ENCODE results near the gene TOP3B. TPM values are rescaled to one million over a fixed set of nuclear protein-coding genes. Genes with fewer than 3 reads are reported as not detected.

Gene TOP3B
- total and polyA plus RNA-seq, 2 experiments from 2014 or later: 35.7 to 77.7 TPM

DNA sequence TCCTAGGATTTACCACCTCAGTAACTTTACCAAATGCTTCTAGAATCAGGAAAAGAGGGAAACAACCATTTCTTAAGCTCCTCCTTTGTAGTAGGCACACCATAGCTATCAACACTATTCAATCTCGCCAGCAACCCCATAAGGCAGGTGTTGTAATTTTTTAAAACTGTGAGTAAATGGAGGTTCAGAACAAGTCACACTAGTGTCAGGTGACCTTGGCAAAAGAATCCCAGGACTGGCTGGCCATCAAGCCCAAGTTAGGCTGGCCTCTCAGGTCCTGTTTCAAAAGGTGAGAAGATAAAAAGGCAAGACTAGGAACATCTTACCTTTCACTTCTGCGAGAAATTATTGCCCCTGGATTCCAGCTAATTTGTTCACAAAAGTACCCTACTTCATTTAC lies 713 bp downstream of the TOP3B start:
- Histone ChIP-seq H3F3A (replicated peaks; ENCODE audit: low read depth) (no peaks in the 10 kb centered on the region; the same call in 1 of the 2 replicates), H3K4me1 (ENCODE audit: insufficient read depth) (peaks cover 3% of the 10 kb centered on the region; the same call in 1 of the 2 replicates), H2AFZ (peak overlapping the region; percentile 97; the same call in 1 of the 2 replicates), H3K36me3 (ENCODE audit: insufficient read depth) (no peaks in the 10 kb centered on the region), H3K79me2 (replicated peaks; ENCODE audit: insufficient read depth) (peaks cover 20% of the 10 kb centered on the region), H3K4me3 (peak overlapping the region; percentile 99), H3K9me2 (ENCODE audit: insufficient read depth) (no peaks in the 10 kb centered on the region), H3K27me3 (ENCODE audit: insufficient read depth) (peaks cover 33% of the 10 kb centered on the region), H3K27ac (ENCODE audit: low read depth) (no peak overlapping the region), H3K4me2 (peak overlapping the region; percentile 98), H4K20me1 (replicated peaks; ENCODE audit: insufficient read depth) (peaks cover 17% of the 10 kb centered on the region)
- TF ChIP-seq JUNB (IDR thresholded peaks at IDR 0.05; ENCODE audit: unreplicated experiment): no peak
- no peak for TF ChIP-seq ZNF331 (CRISPR knock-in tag; IDR thresholded peaks at IDR 0.05; ENCODE audit: low read depth)
- TF ChIP-seq, protein P1, sequence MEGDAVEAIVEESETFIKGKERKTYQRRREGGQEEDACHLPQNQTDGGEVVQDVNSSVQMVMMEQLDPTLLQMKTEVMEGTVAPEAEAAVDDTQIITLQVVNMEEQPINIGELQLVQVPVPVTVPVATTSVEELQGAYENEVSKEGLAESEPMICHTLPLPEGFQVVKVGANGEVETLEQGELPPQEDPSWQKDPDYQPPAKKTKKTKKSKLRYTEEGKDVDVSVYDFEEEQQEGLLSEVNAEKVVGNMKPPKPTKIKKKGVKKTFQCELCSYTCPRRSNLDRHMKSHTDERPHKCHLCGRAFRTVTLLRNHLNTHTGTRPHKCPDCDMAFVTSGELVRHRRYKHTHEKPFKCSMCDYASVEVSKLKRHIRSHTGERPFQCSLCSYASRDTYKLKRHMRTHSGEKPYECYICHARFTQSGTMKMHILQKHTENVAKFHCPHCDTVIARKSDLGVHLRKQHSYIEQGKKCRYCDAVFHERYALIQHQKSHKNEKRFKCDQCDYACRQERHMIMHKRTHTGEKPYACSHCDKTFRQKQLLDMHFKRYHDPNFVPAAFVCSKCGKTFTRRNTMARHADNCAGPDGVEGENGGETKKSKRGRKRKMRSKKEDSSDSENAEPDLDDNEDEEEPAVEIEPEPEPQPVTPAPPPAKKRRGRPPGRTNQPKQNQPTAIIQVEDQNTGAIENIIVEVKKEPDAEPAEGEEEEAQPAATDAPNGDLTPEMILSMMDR (conservative IDR thresholded peaks at IDR 0.05; ENCODE audit: low read depth in 2 of 2): no peak
- no peak for TF ChIP-seq ZNF114 (CRISPR knock-in tag; IDR thresholded peaks at IDR 0.05)
- no peak for TF ChIP-seq POLR2AphosphoS5 (IDR thresholded peaks at IDR 0.05; ENCODE audit: low read depth)
- Mint-ChIP-seq H3K27ac (peak overlapping the region; percentile 36; the same call in 1 of the 2 replicates), H3K4me3 (peak overlapping the region; percentile 93), H3K36me3 (ENCODE audit: low read depth) (no peaks in the 10 kb centered on the region; the same call in 2 of the 3 replicates), H3K4me1 (peaks cover 6% of the 10 kb centered on the region), H3K27me3 (ENCODE audit: insufficient read depth, low read depth, poor library complexity) (peaks cover 20% of the 10 kb centered on the region), H3K9me3 (no peaks in the 10 kb centered on the region)
- DNase-seq (ENCODE audit: low spot score) (no peak), ATAC-seq (no peak)

DNA sequence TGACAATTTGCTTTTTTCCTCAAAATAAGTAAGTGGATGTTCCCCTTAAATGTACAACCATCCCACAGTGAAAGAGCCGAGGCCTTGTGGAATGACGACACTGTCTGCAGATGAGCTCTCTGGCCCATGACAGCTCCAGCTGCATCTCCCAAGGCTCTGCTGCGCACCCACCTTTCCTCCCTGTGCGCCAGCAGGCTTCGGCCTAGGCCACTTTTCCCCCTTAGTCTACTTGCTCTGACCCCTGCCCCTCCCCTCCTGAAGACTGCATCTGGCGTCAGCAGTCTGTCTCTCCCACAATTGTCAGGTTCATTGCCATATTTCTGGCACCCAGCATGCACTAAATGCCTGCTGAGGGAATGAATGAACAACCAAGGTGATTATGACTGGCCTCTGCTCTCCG lies 2.0 kb downstream of the TOP3B start:
- H3K4me1 ChIP-seq (ENCODE audit: insufficient read depth): peaks cover 3% of the 10 kb centered on the region; the same call in 1 of the 2 replicates
- peaks cover 20% of the 10 kb centered on the region for H3K27me3 ChIP-seq (ENCODE audit: insufficient read depth)
- peaks cover 21% of the 10 kb centered on the region for H4K20me1 ChIP-seq (replicated peaks; ENCODE audit: insufficient read depth)
- Mint-ChIP-seq H3K4me1 (peaks cover 6% of the 10 kb centered on the region), H3K27me3 (ENCODE audit: insufficient read depth, low read depth, poor library complexity) (peaks cover 16% of the 10 kb centered on the region), H3K9me3 (no peaks in the 10 kb centered on the region), H3K4me3 (no peak overlapping the region), H3K36me3 (ENCODE audit: low read depth) (peaks cover 2% of the 10 kb centered on the region; the same call in 2 of the 3 replicates), H3K27ac (no peak overlapping the region)
- no peak overlapping the region for H3K4me3 ChIP-seq
- H2AFZ ChIP-seq: no peak overlapping the region
- H3K4me2 ChIP-seq: no peak overlapping the region
- no peaks in the 10 kb centered on the region for H3K9me2 ChIP-seq (ENCODE audit: insufficient read depth)
- no peak for DNase-seq (ENCODE audit: low spot score)
- peaks cover 20% of the 10 kb centered on the region for H3K79me2 ChIP-seq (replicated peaks; ENCODE audit: insufficient read depth)
- no peak for ATAC-seq
- no peak overlapping the region for H3K27ac ChIP-seq (ENCODE audit: low read depth)
- H3K36me3 ChIP-seq (ENCODE audit: insufficient read depth): no peaks in the 10 kb centered on the region
- no peaks in the 10 kb centered on the region; the same call in 1 of the 2 replicates for H3F3A ChIP-seq (replicated peaks; ENCODE audit: low read depth)
- TF ChIP-seq EZH2 (IDR thresholded peaks at IDR 0.05; ENCODE audit: low read depth, unreplicated experiment) (no peak), ZNF114 (CRISPR knock-in tag; IDR thresholded peaks at IDR 0.05) (no peak), POLR2AphosphoS5 (IDR thresholded peaks at IDR 0.05; ENCODE audit: low read depth) (no peak), EZH2phosphoT487 (IDR thresholded peaks at IDR 0.05; ENCODE audit: unreplicated experiment) (no peak)
- TF ChIP-seq, protein P2, sequence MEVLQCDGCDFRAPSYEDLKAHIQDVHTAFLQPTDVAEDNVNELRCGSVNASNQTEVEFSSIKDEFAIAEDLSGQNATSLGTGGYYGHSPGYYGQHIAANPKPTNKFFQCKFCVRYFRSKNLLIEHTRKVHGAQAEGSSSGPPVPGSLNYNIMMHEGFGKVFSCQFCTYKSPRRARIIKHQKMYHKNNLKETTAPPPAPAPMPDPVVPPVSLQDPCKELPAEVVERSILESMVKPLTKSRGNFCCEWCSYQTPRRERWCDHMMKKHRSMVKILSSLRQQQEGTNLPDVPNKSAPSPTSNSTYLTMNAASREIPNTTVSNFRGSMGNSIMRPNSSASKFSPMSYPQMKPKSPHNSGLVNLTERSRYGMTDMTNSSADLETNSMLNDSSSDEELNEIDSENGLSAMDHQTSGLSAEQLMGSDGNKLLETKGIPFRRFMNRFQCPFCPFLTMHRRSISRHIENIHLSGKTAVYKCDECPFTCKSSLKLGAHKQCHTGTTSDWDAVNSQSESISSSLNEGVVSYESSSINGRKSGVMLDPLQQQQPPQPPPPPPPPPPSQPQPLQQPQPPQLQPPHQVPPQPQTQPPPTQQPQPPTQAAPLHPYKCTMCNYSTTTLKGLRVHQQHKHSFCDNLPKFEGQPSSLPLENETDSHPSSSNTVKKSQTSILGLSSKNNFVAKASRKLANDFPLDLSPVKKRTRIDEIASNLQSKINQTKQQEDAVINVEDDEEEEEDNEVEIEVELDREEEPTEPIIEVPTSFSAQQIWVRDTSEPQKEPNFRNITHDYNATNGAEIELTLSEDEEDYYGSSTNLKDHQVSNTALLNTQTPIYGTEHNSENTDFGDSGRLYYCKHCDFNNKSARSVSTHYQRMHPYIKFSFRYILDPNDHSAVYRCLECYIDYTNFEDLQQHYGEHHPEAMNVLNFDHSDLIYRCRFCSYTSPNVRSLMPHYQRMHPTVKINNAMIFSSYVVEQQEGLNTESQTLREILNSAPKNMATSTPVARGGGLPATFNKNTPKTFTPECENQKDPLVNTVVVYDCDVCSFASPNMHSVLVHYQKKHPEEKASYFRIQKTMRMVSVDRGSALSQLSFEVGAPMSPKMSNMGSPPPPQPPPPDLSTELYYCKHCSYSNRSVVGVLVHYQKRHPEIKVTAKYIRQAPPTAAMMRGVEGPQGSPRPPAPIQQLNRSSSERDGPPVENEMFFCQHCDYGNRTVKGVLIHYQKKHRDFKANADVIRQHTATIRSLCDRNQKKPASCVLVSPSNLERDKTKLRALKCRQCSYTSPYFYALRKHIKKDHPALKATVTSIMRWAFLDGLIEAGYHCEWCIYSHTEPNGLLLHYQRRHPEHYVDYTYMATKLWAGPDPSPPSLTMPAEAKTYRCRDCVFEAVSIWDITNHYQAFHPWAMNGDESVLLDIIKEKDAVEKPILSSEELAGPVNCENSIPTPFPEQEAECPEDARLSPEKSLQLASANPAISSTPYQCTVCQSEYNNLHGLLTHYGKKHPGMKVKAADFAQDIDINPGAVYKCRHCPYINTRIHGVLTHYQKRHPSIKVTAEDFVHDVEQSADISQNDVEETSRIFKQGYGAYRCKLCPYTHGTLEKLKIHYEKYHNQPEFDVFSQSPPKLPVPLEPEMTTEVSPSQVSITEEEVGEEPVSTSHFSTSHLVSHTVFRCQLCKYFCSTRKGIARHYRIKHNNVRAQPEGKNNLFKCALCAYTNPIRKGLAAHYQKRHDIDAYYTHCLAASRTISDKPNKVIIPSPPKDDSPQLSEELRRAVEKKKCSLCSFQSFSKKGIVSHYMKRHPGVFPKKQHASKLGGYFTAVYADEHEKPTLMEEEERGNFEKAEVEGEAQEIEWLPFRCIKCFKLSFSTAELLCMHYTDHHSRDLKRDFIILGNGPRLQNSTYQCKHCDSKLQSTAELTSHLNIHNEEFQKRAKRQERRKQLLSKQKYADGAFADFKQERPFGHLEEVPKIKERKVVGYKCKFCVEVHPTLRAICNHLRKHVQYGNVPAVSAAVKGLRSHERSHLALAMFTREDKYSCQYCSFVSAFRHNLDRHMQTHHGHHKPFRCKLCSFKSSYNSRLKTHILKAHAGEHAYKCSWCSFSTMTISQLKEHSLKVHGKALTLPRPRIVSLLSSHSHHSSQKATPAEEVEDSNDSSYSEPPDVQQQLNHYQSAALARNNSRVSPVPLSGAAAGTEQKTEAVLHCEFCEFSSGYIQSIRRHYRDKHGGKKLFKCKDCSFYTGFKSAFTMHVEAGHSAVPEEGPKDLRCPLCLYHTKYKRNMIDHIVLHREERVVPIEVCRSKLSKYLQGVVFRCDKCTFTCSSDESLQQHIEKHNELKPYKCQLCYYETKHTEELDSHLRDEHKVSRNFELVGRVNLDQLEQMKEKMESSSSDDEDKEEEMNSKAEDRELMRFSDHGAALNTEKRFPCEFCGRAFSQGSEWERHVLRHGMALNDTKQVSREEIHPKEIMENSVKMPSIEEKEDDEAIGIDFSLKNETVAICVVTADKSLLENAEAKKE (CRISPR knock-in tag; IDR thresholded peaks at IDR 0.05): no peak
- TF ChIP-seq, protein P3, sequence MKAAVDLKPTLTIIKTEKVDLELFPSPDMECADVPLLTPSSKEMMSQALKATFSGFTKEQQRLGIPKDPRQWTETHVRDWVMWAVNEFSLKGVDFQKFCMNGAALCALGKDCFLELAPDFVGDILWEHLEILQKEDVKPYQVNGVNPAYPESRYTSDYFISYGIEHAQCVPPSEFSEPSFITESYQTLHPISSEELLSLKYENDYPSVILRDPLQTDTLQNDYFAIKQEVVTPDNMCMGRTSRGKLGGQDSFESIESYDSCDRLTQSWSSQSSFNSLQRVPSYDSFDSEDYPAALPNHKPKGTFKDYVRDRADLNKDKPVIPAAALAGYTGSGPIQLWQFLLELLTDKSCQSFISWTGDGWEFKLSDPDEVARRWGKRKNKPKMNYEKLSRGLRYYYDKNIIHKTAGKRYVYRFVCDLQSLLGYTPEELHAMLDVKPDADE (IDR thresholded peaks at IDR 0.05): no peak
- TF ChIP-seq, protein P1 (conservative IDR thresholded peaks at IDR 0.05; ENCODE audit: low read depth in 2 of 2): no peak

All from GM23338 (cell line).